Astrocyte (in vitro differentiated cells and primary cell): ENCODE results near the gene NR2F2. TPM values are rescaled to one million over a fixed set of nuclear protein-coding genes. Genes with fewer than 3 reads are reported as not detected.

ENCODE experiments used
- DNase-seq: peaks from one replicate; pipeline ENCODE4 v3.0.0-alpha.2; 2010; ENCODE audit warnings: low read depth
- FAIRE-seq: peaks from 2 replicates; lab custom pipeline; 2011; peaks lifted over from hg19 to GRCh38; lab: Jason Lieb, UNC
- H2AFZ ChIP-seq: 2 replicates; pipeline ENCODE4 v1.6.0; 2012; ENCODE audit warnings: low read depth, low read length, inconsistent platforms
- H3K27ac ChIP-seq: 2 replicates; pipeline ENCODE4 v1.5.1; 2011; ENCODE audit warnings: low read depth, low read length, inconsistent platforms
- H3K27me3 ChIP-seq: 2 replicates; pipeline ENCODE4 v1.6.0; 2011; ENCODE audit warnings: low read length, inconsistent platforms; ENCODE audit not compliant: insufficient read depth
- H3K36me3 ChIP-seq: 2 replicates; pipeline ENCODE4 v1.5.1; 2011; ENCODE audit warnings: low read length, inconsistent platforms; ENCODE audit not compliant: insufficient read depth
- H3K4me1 ChIP-seq: 2 replicates; pipeline ENCODE4 v1.5.1; 2011; ENCODE audit warnings: low read length, inconsistent platforms; ENCODE audit not compliant: insufficient read depth
- H3K4me2 ChIP-seq: 2 replicates; pipeline ENCODE4 v1.6.0; 2012; ENCODE audit warnings: low read length, inconsistent platforms
- H3K4me3 ChIP-seq: 2 replicates; pipeline ENCODE4 v1.5.1; 2011; ENCODE audit warnings: low read depth, mild to moderate bottlenecking, low read length, inconsistent platforms; ENCODE audit not compliant: insufficient read depth
- H3K79me2 ChIP-seq: 2 replicates; pipeline ENCODE4 v1.6.0; 2012; ENCODE audit warnings: mild to moderate bottlenecking, low read length, inconsistent platforms; ENCODE audit not compliant: insufficient read depth
- H3K9ac ChIP-seq: 2 replicates; pipeline ENCODE4 v1.6.0; 2012; ENCODE audit warnings: mild to moderate bottlenecking, low read length, inconsistent platforms
- H3K9me3 ChIP-seq: 2 replicates; pipeline ENCODE4 v1.5.1; 2012; ENCODE audit warnings: low read depth, mild to moderate bottlenecking, low read length, inconsistent platforms; ENCODE audit not compliant: insufficient read depth
- H4K20me1 ChIP-seq: 2 replicates; pipeline ENCODE4 v1.6.0; 2012; ENCODE audit warnings: low read length, inconsistent platforms; ENCODE audit not compliant: insufficient read depth
- H3K27ac Mint-ChIP-seq: one replicate; pipeline ENCODE4 v1.8.0; 2021; ENCODE audit warnings: mild to moderate bottlenecking, mixed read lengths; ENCODE audit not compliant: unreplicated experiment
- H3K27me3 Mint-ChIP-seq: one replicate; pipeline ENCODE4 v1.8.0; 2021; ENCODE audit warnings: low read depth, mixed read lengths; ENCODE audit not compliant: unreplicated experiment
- H3K36me3 Mint-ChIP-seq: one replicate; pipeline ENCODE4 v1.8.0; 2021; ENCODE audit warnings: low read depth, mixed read lengths; ENCODE audit not compliant: unreplicated experiment
- H3K4me1 Mint-ChIP-seq: one replicate; pipeline ENCODE4 v1.8.0; 2021; ENCODE audit warnings: low read depth, mixed read lengths; ENCODE audit not compliant: unreplicated experiment
- H3K4me3 Mint-ChIP-seq: one replicate; pipeline ENCODE4 v1.8.0; 2021; ENCODE audit warnings: mild to moderate bottlenecking, moderate library complexity, mixed read lengths; ENCODE audit not compliant: unreplicated experiment
- H3K9me3 Mint-ChIP-seq: one replicate; pipeline ENCODE4 v1.8.0; 2021; ENCODE audit warnings: mild to moderate bottlenecking, mixed read lengths; ENCODE audit not compliant: unreplicated experiment
- CTCF ChIP-seq: IDR thresholded peaks from 2 replicates; pipeline ENCODE4 v1.5.1; 2011; ENCODE audit warnings: low read depth, mild to moderate bottlenecking, inconsistent platforms, low read length, moderate library complexity; ENCODE audit not compliant: insufficient read depth
- EZH2 ChIP-seq: IDR thresholded peaks from 2 replicates; pipeline ENCODE4 v1.6.1; 2012; ENCODE audit warnings: mild to moderate bottlenecking, low read length, inconsistent platforms; ENCODE audit not compliant: insufficient read depth
- total RNA-seq: library from RNA; stranded (reverse); gene quantifications from 2 replicates; pipeline ENCODE4 v1.2.1, GENCODE V29; 2021

Gene NR2F2
- total RNA-seq, 1 donor from 2014 or later, result 75.8 TPM

- TF ChIP-seq CTCF (no peak), EZH2 (no peak)
- H3K4me1 Mint-ChIP-seq, result peaks cover 2% of the 10 kb centered on the region
These were observed 16.0 kb upstream of the NR2F2 start for GRCh38 chr15:96314518-96314917.

GRCh38 chr15:96314963-96315362, 15.5 kb upstream of the NR2F2 start:
- DNase-seq, result no peak
- Mint-ChIP-seq H3K4me1 (peaks cover 2% of the 10 kb centered on the region), H3K4me3 (no peak overlapping the region), H3K27ac (no peak overlapping the region), H3K9me3 (no peaks in the 10 kb centered on the region), H3K36me3 (peaks cover 3% of the 10 kb centered on the region), H3K27me3 (peaks cover 32% of the 10 kb centered on the region)
- Histone ChIP-seq H3K36me3 (peaks cover 2% of the 10 kb centered on the region), H3K4me2 (no peak overlapping the region), H3K27me3 (no peaks in the 10 kb centered on the region), H2AFZ (no peak overlapping the region), H3K27ac (no peak overlapping the region), H3K4me1 (no peaks in the 10 kb centered on the region), H3K79me2 (peaks cover 26% of the 10 kb centered on the region), H3K9ac (no peak overlapping the region), H4K20me1 (no peaks in the 10 kb centered on the region), H3K9me3 (no peaks in the 10 kb centered on the region), H3K4me3 (no peak overlapping the region)
- FAIRE-seq, result no peak
- TF ChIP-seq CTCF (no peak), EZH2 (no peak)

More at GRCh38 chr15:96314518-96314917, 16.0 kb upstream of the NR2F2 start:
- Histone ChIP-seq H3K36me3 (peaks cover 2% of the 10 kb centered on the region), H3K79me2 (peaks cover 22% of the 10 kb centered on the region), H4K20me1 (no peaks in the 10 kb centered on the region), H3K9me3 (no peaks in the 10 kb centered on the region), H3K9ac (no peak overlapping the region), H3K27ac (no peak overlapping the region), H3K4me2 (no peak overlapping the region), H3K4me3 (no peak overlapping the region), H3K27me3 (no peaks in the 10 kb centered on the region), H2AFZ (no peak overlapping the region), H3K4me1 (no peaks in the 10 kb centered on the region)
- peaks cover 28% of the 10 kb centered on the region for H3K27me3 Mint-ChIP-seq
- DNase-seq, result no peak
- FAIRE-seq, result no peak
- peaks cover 3% of the 10 kb centered on the region for H3K36me3 Mint-ChIP-seq
- no peaks in the 10 kb centered on the region for H3K9me3 Mint-ChIP-seq
- no peak overlapping the region for H3K4me3 Mint-ChIP-seq
- H3K27ac Mint-ChIP-seq, result no peak overlapping the region

- Mint-ChIP-seq H3K4me3 (no peak overlapping the region), H3K36me3 (peaks cover 4% of the 10 kb centered on the region), H3K9me3 (peaks cover 2% of the 10 kb centered on the region), H3K4me1 (peaks cover 2% of the 10 kb centered on the region), H3K27ac (no peak overlapping the region), H3K27me3 (peaks cover 46% of the 10 kb centered on the region)
- Histone ChIP-seq H2AFZ (no peak overlapping the region), H3K4me1 (peaks cover 13% of the 10 kb centered on the region), H3K79me2 (peaks cover 47% of the 10 kb centered on the region), H3K4me3 (no peak overlapping the region), H3K36me3 (peaks cover 2% of the 10 kb centered on the region), H3K27ac (no peak overlapping the region), H3K4me2 (peak overlapping the region; percentile 47), H3K9ac (peak overlapping the region; percentile 29), H3K27me3 (no peaks in the 10 kb centered on the region), H4K20me1 (no peaks in the 10 kb centered on the region), H3K9me3 (no peaks in the 10 kb centered on the region)
- DNase-seq (no peak), FAIRE-seq (no peak)
- TF ChIP-seq CTCF, result no peak
These were observed 13.4 kb upstream of the NR2F2 start for GRCh38 chr15:96316953-96317629.
